Hematopoietic multipotent progenitor cell (in vitro differentiated cells): ENCODE data around the gene STARD13. TPM values are rescaled to one million over a fixed set of nuclear protein-coding genes. Genes with fewer than 3 reads are reported as not detected.
"Not testable (repeated sequence)": the region's sequence is repeated elsewhere in the genome, so short reads cannot be mapped to it uniquely, and the experiment has no call there.

Experiments
- DNase-seq, 3 donors: peaks; one replicate each; pipeline ENCODE4 v3.0.0-alpha.2; 2011 to 2015; ENCODE audit warnings: low read depth in 2 of 3, low spot score in 2 of 3
- total RNA-seq: library from RNA; depleted of rRNA; stranded (reverse); fragments of >200 nt; gene quantifications from one replicate; pipeline ENCODE4 v1.2.3, GENCODE V29; 2012

Gene STARD13
- total RNA-seq, 1 donor = 0.81 TPM

GRCh38 chr13:33184112-33184490, 101.5 kb downstream of the STARD13 start:
- DNase-seq = no peak

- DNase-seq = no peak
Observed at GRCh38 chr13:33183431-33184111, 102.0 kb downstream of the STARD13 start.

DNA sequence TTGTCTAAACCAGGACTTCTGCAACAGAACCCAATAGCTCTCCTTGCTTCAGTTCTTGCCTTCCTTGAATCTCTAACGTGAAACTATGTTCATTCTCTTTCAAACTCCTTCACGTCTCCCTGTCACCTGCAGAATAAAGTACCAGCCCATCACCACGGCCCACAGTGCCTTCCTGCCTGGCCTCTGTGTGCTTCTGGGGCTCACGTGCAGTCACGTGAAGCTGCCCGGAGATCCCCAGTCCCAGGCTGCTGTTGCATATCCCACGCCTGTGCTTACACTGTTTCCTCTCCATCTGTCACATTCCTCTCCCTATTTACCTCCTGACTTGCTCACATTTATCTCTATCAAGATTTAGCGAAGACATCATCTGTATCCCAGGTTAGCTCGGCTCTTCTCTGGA, 102.8 kb downstream of the STARD13 start:
- DNase-seq = no peak

GRCh38 chr13:33181264-33181663, 104.3 kb downstream of the STARD13 start:
- no peak for DNase-seq

GRCh38 chr13:33180122-33180804, 105.3 kb downstream of the STARD13 start:
- no peak for DNase-seq

DNA sequence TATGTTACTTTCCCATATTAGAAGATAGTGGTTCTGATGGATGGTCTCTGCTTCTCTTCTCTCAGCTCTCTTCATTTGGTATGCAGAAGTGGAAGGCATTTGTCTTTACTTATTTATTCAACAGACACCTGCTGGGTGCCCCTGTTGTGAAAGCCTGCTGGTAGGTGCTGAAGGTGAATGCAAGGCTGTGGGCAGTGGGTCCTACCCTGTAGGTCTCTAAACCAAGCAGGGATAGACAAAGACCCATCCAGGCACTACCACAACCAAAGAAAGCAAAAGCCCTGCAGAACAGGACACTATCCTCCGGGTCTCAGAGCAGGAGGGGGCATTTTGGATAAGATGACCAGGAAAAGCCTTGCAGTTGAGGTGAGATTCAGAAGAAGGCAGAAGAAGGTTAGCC, 106.1 kb downstream of the STARD13 start:
- DNase-seq = no peak

DNA sequence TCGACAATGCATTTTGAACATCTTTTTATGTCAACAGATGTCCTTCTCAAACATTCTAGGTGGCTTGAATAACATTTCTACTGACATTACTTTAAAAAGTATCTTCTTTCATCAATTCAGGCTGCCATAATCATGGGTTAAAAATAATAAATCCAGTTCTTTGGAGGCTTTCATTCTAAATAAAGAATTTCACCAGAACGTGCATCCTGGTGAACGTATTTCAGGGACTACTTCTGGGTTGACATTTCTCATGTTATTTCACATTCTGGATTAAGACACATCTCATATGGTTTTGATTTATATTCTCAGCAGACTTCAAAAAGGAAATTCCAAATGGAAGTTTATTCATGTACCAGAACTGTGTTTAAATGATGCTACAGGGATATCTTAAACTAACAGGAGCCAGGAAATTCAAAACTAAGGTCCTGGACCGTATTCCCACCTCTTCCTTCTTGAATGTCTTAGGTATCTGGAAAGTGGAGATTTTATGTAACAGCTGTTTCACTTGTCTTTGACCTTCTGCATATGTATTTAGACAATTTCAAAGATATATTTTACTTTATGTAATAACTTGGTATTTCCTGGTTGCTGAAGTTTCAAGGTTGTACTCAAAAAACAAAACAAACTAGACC, 107.2 kb downstream of the STARD13 start:
- no peak for DNase-seq

GRCh38 chr13:33177340-33178208, 108.0 kb downstream of the STARD13 start:
- not testable (repeated sequence) for DNase-seq

- DNase-seq = no peak
Observed at GRCh38 chr13:33176526-33176925, 109.0 kb downstream of the STARD13 start.

DNA sequence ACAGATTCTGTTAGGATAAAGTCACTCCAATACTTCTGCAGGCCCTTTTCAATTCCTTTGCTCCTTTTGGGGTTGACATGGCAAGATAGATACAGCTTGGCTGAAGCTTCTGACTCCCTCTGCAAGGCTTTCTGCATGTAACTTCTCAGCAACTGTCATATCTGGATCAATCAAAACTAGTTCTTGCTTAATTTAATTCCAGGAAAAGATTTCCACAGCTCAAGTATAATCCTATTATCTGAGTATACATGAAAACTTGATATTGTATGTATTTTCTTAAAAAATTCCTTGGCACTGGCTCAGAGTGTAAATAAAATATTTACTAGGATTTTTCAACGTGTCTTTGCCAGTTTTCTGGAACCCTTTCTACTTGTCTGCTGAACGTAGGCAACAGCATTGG, 109.6 kb downstream of the STARD13 start:
- no peak for DNase-seq

GRCh38 chr13:33174931-33175330, 110.6 kb downstream of the STARD13 start:
- no peak for DNase-seq

GRCh38 chr13:33174491-33174890, 111.1 kb downstream of the STARD13 start:
- DNase-seq = no peak

GRCh38 chr13:33172911-33173310, 112.6 kb downstream of the STARD13 start:
- DNase-seq = no peak

DNA sequence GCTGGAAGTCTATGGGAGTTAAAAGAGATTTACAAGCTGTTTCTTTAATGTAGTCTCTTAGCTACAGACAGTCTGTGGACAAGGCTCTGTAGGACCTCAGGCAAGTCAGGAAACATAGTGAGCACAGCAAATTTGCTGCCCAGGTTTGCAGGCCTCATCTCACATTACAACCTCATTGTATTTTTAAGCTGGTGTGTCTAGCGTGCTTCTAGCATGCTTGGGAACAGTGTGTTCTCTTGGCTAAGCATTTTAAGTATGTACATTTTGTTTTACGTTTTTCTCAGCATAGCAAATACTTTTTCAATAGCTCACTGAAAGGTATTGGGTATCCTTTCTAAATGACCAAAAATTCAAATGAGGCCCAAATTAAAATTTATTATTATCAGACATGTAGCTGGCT, 113.2 kb downstream of the STARD13 start:
- no peak for DNase-seq

DNA sequence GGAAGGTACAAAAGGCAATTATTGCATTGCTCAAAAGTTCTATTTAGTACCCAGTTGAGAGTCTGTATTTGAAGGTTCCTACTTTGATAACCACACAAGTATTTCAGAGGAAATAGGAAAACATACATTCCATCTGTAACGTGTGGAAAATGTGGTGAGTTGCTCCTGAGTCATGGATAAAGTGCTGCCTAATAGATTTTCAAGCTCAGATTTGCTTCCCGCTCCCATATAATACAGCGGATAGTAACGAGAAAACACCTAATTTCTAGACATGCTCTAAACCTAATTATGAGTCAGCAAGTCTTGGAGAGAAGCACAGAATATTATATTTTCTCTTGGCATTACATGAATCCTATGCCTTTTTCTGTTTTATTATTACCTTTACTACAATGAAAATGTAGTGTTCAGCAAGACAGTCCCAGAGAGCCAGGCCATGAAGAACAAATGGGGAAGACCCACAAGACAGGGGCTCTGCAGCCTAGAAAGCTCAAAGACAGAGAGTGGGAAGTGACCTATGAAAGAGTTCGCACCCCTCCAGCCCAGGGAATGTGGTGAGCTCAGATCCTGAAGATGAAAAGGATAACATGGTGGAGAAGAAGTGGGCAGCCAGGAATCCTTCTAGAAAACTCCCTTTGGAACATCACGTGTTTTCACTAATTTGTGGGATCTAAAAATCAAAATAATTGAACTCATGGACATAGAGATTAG, 116.1 kb downstream of the STARD13 start:
- DNase-seq = no peak

GRCh38 chr13:33168321-33168960, 117.1 kb downstream of the STARD13 start:
- no peak for DNase-seq

- no peak for DNase-seq
Observed at GRCh38 chr13:33167491-33167890, 118.1 kb downstream of the STARD13 start.

DNA sequence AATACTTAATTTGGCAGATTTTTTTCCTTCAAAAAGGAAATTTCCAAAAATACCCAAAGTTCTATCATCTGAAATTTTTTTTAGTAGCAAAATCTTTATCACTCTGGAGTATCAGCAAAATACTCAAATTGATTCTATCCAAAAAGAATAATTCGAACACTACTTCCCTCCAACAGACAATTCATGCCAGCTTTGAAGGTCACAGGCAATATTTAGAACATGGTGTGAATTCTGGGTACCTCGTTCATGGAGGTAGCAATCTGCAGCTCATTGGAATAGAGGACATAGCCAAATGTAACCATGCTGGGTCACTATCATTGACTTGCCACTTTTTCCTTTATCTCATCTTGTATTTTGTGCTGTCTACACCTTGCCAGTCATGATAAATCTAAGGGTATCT, 119.8 kb downstream of the STARD13 start:
- DNase-seq = no peak

DNA sequence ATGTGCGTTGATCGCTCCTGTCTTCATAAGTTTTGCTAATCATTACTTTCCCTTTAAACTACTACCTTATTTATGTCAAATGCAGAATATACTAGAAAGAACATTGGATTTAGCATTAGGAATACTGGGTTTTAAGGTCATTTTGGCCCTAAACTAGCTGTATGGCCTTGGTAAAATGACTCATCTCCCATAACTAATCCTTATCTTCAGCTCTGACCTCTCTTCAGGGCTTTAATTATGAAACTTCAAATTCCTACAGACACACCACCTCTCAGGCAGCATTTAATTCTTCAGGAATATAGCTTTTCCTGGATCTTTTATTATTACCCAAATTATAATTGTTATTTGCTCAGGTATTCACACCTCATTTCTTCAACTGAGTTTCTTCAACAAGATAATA, 121.2 kb downstream of the STARD13 start:
- no peak for DNase-seq

- not testable (repeated sequence) for DNase-seq
Observed at GRCh38 chr13:33162725-33163124, 122.8 kb downstream of the STARD13 start.
